Stimulated activated CD4-positive, alpha-beta T cell treated with anti-CD3 and anti-CD28 coated beads, Interleukin-1b, Interleukin-23, amount 100 ng/mL, for 48 hours (primary cell): ENCODE measurements around the gene IFI27L1.

Source experiments
- DNase-seq: peaks from one replicate; pipeline ENCODE4 v3.0.0-alpha.2; 2020

Gene IFI27L1

GRCh38 chr14:94081386-94081820 lies 293 bp downstream of the IFI27L1 start:
- peak; percentile 3 for DNase-seq

- DNase-seq: no peak
These were observed 6.8 kb downstream of the IFI27L1 start for GRCh38 chr14:94087891-94088290.

DNA sequence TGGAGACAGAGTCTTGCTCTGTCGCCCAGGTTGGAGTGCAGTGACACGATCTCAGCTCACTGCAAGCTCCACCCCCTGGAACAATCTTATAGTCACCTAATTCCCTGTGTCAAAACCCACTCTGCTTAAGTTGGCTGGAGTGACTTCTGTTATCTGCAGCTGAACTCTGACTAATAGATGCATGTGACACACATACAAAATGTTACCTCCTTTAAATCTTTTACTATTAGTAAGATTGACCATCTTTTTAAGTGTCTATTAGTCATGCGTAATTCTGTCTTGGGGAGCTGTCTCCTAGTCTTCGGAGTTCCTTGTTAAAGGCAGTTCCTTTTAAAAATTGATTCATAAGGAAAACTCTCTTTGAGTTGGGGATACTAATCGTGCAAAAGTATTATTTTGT lies 7.4 kb downstream of the IFI27L1 start:
- no peak for DNase-seq

GRCh38 chr14:94089479-94089878 lies 8.4 kb downstream of the IFI27L1 start:
- DNase-seq: no peak

DNA sequence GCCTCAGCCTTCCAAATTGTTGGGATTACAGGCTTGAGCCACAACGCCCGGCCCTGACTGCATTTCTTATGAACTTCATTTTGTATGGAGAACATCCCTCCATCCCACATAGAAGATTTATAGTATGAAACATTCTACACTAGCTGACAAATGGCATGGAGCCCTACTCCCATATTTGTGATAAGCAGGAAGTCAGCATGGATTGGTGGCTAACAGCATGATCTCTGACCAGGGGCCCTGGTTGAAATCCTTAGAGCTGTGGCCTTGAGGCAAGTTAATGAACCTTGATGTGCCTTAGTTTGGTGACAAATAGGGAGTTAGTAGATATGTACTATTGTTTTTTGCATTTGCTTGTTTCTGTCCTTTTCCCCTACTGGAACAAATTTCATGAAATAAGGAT lies 12.3 kb downstream of the IFI27L1 start:
- no peak for DNase-seq

- no peak for DNase-seq
These were observed 16.0 kb downstream of the IFI27L1 start for GRCh38 chr14:94097091-94097490.

- no peak for DNase-seq
These were observed 17.3 kb downstream of the IFI27L1 start for GRCh38 chr14:94098326-94098992.

GRCh38 chr14:94099006-94099405 lies 17.9 kb downstream of the IFI27L1 start:
- DNase-seq: no peak

DNA sequence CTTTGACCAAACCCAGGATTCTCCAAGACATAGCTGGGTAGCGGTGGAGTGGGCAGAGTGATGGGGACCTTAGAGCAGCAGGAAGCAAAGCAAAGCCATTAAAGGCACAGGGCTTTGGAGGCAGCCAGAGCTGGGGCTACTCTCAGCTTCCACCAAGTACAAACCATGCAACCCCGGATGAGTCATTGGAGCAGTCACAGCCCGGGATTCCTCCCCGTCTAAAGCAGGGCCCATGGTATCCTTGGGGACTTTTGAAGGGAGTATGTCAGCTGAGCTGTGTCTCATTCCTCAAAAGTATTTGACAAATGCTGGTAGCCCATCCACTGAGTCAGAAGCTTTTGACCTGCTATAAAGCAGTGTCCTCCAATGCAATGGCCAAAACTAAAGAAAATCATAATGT lies 19.7 kb downstream of the IFI27L1 start:
- DNase-seq: no peak

- DNase-seq: no peak
These were observed 20.6 kb downstream of the IFI27L1 start for GRCh38 chr14:94101748-94102147.

GRCh38 chr14:94102768-94103482 lies 21.8 kb downstream of the IFI27L1 start:
- no peak for DNase-seq

DNA sequence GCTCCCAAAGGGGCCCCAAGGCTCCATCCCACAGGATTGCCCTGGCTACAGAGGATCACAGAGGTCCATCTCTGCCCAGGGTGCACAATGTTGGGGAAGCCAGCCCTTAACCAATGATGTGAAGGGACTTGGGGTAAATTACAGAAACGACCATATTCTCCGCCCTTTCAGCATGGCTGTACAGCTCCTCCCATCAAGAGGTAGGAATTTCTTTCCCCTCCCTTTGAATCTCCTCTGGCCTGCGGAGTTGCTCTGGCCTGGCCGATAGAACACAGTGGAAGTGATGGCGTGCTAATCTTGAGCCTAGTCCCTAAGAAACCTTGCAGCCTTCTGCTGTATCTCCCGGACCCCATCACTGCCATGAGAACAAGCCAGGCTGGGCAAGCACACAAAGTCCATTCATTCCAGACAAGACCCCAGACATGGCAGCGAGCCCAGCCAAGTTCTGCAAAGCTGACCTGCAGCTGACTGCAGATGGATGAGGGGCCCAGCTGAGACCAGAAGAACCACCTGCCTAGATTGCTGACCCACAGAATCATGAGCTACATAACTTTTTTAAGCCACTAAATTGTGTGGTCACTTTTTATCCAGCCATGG lies 22.5 kb downstream of the IFI27L1 start:
- no peak for DNase-seq

DNA sequence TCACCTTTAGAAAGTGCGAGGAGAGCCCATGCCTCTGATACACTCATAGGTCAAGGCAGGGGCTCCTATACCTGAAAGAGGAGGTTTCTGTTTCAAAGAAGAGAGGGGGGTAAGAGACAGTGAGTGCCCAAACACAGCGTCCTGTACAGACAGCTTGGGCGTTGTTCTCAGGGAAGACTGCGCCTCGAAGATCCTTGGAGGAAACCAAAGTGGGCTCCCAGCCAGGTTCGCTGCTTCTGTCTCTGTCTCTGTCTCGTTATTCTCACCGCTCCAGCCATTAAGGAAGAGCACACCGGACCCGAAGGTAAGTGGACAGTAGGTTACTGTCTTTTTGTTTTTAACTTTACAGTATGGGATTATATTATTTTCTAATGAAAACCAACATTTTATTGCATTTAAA lies 23.6 kb downstream of the IFI27L1 start:
- no peak for DNase-seq

GRCh38 chr14:94109915-94110250 lies 28.8 kb downstream of the IFI27L1 start:
- no peak for DNase-seq

- no peak for DNase-seq
These were observed 29.6 kb downstream of the IFI27L1 start, which contains the start of gene IFI27 for GRCh38 chr14:94110552-94111181. Gene IFI27, plus strand, starts transcription at chr14:94110736.

GRCh38 chr14:94111276-94112095 lies 30.4 kb downstream of the IFI27L1 start:
- no peak for DNase-seq

DNA sequence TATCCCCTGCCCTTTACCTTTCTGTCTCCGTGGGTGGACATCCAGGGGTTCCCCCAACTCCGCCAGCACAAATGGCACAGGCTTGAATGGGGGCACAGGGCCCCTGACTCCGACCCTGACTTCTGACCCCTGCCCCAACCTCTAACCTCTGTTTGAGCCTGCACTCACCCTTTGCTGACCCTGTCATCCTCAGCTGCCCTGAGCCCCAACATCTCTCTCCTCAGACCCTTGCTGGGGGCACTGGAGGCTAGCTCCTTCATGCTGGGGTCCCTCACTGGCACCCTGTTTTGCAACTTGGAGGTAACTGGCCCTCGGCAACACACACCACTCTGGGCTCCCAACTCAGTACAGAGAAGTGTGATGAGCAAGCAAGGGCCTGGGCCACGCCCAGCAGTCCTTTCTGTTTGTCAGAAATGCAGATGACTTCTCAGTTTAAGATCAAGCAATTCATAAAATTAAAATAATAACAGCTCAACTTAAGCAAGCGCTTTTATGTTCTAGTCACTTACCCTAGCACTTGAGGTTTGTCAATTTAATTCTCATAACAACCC lies 31.5 kb downstream of the IFI27L1 start:
- no peak for DNase-seq

DNA sequence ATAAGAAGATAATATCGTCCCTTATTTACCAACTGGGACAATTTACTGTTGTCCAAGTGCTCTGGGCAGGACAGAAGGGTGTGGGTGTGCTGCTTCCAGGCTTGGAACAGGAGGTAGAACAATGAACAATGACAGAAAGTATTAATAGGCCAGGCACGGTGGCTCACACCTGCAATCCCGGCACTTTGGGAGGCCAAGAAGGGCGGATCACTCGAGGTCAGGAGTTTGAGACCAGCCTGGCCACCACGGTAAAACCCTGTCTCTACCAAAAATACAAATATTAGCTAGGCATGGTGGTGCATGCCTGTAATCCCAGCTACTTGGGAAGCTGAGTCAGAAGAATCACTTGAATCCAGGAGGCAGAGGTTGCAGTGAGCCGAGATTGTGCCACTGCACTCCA lies 32.0 kb downstream of the IFI27L1 start:
- DNase-seq: no peak

- no peak for DNase-seq
These were observed 32.4 kb downstream of the IFI27L1 start for GRCh38 chr14:94113490-94113889.

- DNase-seq: no peak
These were observed 32.9 kb downstream of the IFI27L1 start for GRCh38 chr14:94113908-94114588.

- no peak for DNase-seq
These were observed 33.5 kb downstream of the IFI27L1 start for GRCh38 chr14:94114589-94115057.

DNA sequence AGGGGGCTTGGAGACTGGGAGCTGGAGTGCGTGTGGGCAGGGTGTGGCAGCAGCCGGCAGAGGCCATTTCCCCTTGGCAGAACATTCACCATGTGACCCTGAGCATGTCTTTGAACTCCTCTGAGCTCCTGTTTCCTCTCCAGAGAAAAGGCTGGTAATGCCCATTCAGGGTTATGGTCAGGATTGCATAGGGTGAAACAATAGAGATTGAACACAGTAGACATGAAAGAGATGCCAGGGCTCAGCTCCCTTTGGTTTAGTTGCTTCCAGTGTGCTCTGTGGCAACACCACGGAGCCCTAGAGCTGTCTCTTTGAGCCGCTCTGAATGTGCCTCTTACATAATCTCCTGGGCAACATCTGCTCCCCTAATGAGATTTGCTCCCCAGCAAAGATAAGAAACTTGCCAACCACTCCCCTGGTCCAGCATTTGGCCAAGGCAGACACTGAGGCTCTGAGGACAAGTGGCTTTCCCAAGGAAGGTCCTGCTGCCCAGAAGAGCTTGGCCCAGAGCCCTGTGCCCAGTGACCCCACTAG lies 34.0 kb downstream of the IFI27L1 start:
- DNase-seq: no peak
